ENCODE data around the gene MOV10L1. TPM values are rescaled to one million over a fixed set of nuclear protein-coding genes. Genes with fewer than 3 reads are reported as not detected.

The MOV10L1 gene
- total RNA-seq, 4 donors from 2014 or later, result 0.17 to 1.3 (median 1.1) TPM; not detected in 1

- no peak for TF ChIP-seq CTCF (IDR thresholded peaks at IDR 0.05; ENCODE audit: low read depth)
Measured at GRCh38 chr22:50101870-50102565, 12.2 kb downstream of the MOV10L1 start.

GRCh38 chr22:50102946-50103345 is 13.1 kb downstream of the MOV10L1 start:
- TF ChIP-seq CTCF (IDR thresholded peaks at IDR 0.05; ENCODE audit: low read depth), result no peak

GRCh38 chr22:50104141-50104544 is 14.3 kb downstream of the MOV10L1 start:
- no peak for TF ChIP-seq CTCF (IDR thresholded peaks at IDR 0.05; ENCODE audit: low read depth)

GRCh38 chr22:50105208-50106100 is 15.6 kb downstream of the MOV10L1 start:
- TF ChIP-seq CTCF (IDR thresholded peaks at IDR 0.05; ENCODE audit: low read depth), result no peak

GRCh38 chr22:50107529-50107928 is 17.7 kb downstream of the MOV10L1 start:
- no peak for TF ChIP-seq CTCF (IDR thresholded peaks at IDR 0.05; ENCODE audit: low read depth)

- TF ChIP-seq CTCF (IDR thresholded peaks at IDR 0.05; ENCODE audit: low read depth), result no peak
Measured at GRCh38 chr22:50111056-50111455, 21.2 kb downstream of the MOV10L1 start.
